NOMO-1 (cell line): Measurements from ENCODE around the gene ELMO3.

Experiments
- DNase-seq, 2 experiments: peaks; one replicate each; lab custom pipeline; 2025; ENCODE audit not compliant: unreplicated experiment in 2 of 2; lab: John Stamatoyannopoulos, UW

Gene ELMO3

DNA sequence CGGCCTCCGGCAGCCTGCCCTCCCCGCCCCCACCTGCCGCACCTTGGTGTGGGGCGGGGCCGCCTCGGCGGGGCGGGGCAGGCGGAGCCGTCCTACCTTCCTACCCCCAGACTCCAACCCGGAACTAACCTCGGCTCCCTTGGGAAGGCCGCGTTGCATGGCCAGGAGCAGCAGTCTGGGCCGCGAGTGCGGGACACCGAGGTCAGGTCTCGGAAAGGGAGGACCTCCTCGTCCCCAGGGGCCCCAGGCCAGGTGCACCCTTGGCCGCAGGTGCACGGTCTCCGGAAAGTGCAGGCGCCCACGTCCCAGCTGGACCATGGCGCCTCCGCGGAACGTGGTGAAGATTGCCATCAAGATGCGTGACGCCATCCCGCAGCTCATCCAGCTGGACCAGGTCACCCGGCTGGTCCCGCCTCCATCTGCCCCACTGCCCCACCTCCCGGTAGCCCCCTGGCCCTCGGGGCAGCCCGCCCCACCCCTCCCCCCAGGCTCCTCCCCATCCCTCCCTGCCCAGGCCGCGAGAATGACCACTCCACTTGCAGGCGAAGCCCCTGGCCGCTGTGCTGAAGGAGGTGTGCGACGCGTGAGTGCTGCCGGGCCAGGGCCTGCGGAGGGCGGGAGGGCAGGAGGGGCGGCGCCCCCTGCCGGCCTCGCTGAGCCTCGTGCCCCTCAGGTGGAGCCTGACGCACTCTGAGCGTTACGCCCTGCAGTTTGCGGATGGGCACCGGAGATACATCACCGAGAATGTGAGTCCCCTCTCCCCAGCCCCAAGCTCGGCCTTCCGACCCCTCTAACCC, at the start of gene ELMO3:
TSS of gene ELMO3 (plus strand) at position 121 of the 797 bp plus-strand sequence. CDS start at position 317, 196 bp downstream.
- no peak for DNase-seq

DNA sequence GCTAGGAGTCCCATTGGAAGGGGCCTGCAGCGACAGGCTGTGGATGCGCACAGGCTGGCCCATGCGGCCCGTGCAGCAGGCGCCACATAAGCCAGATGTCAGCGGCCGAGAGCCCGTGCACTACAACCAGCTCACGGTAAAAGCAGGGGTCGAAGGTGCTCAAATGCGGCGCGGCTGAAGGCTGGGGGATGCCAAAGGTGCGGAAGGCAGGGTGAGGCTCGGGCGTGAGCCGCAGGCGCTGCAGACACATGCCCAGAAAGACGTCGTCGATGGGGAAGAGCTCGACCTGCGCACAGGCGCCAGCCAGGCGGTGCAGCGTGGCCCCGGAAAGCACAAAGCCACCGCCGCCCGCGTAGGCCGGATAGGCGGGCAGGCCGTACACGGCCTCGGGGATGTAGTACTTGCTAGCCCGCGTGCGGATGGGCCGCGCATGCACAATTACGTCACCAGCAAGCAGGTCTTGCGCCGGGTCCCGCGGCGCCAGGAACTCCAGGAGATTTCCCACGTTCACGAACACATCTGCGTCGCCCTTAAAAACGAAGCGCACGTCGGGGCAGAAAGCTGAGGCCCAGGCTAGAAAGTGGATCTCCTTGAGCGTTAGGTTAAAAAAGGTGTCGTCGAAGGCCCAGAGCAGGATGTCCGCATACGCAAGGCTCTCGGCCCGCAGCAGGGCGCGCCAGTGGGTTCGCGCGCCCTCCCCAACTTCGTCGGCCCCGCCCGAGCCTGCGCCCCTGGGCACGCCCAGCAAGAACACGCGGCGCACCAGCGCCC, 49.5 kb upstream of the ELMO3 start:
- no peak for DNase-seq

GRCh38 chr16:67150047-67150832, 48.7 kb upstream of the ELMO3 start:
- DNase-seq, result no peak

GRCh38 chr16:67150833-67151396, 48.0 kb upstream of the ELMO3 start, which contains the start of gene B3GNT9:
B3GNT9 (minus strand) TSS chr16:67150998; CDS start chr16:67150485, 513 bp downstream.
- no peak for DNase-seq

DNA sequence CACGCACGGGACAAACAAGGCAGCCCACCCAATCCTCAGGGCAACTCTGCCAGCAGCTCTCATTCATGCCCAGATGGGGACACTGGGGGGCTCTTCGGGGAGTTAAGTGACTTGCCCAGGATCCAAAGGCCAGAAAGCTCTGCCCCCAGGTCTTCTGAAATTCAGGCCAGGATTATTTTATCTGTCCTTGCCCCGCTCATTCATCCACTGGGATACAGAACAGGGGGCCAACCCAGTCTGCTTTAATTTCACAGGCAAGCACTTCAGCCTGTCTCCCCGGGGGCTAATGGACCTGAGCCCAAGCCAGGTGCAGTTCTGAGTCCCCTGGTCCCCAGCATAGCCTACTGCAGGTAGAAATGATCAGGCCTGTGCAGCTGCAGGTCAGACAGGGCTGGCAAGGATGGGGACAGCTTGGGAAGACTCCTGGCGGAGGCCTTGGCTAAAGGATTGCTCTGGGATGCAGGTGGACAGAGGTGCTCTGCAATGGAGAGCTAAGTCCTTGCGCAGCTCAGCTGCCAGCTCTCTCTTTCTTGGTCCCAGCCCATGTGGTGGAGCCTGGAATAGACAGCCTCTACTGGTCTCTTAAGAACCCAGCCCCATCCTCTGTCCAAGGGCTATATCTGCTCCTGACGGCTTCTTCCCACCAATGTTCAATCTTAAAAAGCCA, 47.4 kb upstream of the ELMO3 start:
- DNase-seq, result no peak

DNA sequence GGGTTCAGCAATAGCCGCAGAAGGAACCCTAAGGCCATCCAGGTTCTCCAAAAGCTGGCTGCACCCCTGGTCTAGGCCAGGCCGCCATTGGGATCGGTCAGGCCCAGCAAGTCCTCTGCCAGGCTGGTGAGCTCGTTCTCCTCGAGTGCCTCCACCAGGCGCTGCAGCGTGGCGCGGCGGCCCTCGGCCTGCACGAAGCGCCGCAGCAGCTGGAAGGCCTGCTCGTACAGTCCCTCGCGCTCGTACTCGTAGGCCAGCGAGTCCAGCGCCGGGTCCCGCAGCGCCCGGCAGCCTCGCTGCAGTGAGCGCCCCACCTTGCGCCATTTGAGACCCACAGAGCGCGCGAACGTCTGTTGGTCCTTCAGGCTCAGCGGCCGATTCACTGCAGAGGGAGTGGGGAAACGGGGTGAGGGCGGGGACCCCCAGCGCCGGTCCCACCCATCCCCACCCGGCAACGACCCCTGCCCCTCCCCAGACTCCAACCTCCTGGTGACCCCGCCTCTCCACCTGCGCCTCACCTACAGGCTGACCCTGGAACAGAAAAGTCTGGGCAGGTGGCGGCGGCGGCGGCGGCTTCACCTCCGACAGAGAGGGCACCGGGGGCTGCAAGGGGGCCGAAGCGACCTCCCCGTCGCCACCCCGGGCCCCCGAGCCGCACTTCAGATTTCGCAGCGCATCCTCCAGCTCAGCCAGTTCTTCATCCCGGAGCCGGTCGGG, 44.2 kb upstream of the ELMO3 start:
- DNase-seq, result no peak

DNA sequence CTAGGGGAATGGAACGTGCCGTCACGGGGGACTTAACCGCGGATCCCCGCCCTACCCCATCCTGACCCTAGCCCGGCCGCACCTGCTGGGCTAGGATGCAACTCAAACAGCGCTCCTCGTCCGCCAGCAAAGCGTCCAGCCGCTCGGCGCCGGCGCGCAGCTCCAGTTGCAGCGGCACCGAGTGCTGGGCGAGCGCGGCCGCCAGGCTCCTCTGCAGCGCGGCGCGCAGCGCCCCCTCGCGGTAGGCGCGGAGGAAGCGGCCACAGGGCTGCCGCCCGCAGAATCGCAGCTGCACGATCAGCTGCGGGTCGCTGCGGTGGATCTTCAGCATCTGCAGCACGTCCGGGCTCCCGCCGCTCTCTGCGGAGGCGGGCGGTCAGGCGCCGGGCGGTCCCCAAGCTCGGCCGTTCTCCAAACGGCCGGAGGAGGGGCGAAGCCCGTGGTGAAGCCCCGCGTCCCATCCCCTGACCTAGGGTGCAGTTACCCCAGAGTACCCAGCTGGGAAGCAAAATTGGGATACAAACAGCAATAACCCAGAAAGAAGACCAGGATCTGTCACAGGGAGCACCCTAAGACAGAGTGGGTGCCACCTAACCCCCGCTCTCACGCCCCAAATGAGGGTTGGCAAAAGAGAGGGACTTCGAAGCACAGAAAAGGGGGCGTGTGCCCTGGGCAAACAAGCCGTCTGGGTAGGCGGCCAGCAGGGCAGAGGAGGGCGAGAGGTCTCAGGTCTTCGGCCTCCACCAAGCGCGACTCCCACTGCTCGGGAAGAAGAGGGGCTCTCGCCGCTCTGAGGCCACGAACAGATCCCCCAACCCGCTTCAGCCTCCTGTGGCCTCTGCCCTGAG, 43.4 kb upstream of the ELMO3 start:
- DNase-seq, result peak; percentile 67 to 75

DNA sequence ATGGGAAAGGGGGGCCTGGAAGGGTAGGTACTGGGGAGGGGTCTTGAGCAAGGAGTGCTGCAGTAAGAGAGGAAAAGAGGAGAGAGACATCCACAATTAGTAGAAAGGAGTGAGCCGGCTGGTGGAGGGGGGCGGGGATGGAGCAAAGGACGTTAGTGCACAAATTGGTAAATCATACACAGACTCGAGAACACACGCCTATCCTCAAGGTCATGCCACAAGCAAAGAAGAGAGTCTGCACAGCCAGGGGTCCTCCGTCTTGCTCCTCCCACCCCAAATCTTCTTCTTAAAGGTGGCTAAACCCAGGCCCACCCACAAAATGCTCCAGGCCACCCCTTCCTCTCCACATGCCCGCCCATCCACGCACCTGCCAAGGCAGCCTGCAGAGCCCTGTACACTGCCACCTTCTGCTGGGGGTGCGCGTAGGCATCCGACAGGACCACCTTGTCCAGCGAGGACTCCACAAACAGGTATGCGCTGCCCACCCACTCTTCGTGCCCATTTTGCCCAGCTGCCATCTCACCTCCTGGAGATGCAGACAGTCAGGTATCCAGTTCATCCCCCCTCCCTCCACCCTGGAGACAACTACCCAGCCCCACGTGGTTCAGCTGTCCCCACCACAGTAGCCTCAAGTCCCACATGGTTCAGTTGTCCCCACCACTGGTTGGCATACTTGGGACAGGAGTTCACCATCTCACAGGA, 42.6 kb upstream of the ELMO3 start:
- no peak for DNase-seq

DNA sequence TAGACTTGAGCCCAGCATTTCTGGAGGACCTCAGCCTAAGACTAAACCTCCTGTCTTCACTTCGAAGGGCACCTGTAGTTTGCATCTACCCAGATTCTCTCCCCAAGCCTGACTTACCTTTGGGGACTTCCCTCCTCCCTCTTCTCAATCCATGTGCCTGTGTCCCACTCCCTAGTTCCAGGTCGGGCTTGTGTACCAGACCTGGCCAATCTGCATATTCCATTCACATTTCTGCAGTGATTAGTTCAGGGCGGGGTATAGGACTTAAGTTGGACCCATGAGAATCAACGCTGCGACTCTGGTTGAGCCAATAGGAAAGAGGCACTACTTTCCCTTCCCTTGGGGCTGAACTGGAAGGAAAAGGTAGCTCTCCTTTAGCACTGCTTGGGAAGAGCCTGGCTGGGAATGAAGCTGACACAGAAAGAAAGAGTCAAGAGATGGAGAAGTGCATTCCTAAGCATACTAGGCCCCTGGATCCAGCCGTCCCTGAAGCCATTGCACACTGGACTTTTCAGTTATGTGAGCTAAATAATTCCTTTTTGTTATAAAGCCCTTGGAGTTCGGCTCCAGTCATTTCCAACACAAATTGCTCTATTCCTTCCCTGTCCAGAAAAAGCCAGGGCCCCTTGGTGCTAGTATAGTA, 41.7 kb upstream of the ELMO3 start:
- DNase-seq, result no peak

DNA sequence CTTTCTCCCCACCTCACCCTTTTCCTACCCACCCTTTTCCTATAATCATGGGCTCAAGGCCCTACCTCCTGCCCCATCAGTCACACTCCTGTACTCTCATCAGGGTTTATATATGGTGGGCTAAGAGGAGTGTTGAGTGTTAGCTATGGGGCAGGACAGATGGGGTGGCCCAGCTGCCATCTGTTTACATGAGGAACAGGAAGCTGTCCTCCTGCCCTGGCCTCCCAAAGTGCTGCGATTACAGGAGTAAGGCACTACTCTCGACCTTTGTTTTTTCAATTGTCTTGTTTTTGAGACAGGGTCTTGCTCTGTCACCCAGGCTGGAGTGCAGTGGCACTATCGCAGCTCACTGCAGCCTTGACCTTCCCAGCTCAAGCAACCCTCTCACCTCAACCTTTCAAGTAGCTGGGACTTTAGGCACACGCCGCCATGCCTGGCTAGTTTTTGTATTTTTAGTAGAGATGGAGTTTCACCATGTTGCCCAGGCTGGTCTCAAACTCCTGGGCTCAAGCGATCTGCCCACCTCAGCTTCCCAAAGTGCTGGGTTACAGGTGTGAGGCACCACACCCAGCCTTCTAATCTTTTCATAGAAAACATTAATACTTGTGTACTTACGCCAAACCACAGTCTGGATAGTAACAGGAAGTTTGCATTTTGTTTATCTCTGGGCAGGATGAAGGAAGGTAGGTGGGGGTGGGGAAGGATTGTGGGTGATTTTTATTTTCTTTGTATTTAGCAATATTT, 40.9 kb upstream of the ELMO3 start:
- no peak for DNase-seq

GRCh38 chr16:67158637-67159600, 40.0 kb upstream of the ELMO3 start:
- DNase-seq, result peak; percentile 61 to 69

DNA sequence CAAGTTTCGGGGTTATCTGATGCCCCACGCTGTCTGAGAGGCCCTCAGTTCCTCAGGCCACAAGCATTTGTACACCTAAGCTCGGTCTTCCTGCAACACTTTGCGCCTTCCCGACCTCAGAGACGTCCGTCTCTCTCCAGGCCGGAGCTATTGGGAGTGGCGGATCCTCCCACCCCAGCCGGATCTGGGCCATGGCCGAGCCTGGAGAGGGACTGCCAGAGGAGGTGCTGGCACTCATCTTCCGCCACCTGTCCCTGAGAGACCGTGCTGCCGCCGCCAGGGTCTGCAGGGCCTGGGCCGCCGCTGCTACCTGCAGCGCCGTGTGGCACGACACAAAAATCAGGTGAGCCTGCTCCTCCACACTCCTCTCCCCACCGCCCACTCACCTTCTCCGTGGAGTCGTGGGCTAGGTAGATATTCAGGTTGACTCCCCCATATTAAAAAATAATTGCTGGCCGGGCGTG, 37.3 kb upstream of the ELMO3 start:
- no peak for DNase-seq

- no peak for DNase-seq
Measured at GRCh38 chr16:67162506-67163163, 36.3 kb upstream of the ELMO3 start.

DNA sequence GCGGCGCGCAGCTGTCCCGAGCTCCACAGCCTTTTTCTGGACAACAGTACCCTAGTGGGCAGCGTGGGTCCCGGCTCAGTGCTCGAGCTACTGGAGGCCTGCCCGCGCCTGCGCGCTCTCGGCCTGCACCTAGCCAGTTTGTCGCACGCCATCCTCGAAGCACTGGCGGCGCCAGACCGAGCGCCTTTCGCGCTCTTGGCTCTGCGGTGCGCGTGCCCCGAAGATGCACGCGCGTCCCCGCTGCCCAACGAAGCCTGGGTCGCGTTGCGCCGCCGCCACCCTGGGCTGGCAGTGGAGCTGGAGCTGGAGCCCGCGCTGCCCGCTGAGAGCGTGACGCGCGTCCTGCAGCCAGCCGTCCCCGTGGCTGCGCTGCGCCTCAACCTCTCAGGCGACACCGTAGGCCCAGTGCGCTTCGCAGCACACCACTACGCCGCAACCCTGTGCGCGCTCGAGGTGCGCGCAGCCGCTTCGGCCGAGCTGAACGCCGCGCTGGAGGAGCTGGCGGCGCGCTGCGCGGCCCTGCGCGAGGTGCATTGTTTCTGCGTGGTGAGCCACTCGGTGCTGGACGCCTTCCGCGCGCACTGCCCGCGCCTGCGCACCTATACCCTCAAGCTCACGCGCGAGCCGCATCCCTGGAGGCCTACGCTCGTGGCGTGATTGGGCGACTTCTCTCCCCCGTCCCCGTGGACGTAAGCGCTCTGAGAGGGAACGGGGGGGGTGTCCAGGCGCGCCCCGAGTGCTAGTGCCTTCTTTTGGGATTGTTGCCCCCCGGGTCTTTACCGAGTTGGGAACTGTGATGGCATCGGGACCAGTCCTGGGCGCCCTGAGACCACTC, 35.5 kb upstream of the ELMO3 start:
- DNase-seq, result no peak
